ENCODE measurements around the gene GFRA3.

Gene GFRA3

GRCh38 chr5:138246334-138246733 is 28.1 kb downstream of the GFRA3 start:
- no peak for DNase-seq

DNA sequence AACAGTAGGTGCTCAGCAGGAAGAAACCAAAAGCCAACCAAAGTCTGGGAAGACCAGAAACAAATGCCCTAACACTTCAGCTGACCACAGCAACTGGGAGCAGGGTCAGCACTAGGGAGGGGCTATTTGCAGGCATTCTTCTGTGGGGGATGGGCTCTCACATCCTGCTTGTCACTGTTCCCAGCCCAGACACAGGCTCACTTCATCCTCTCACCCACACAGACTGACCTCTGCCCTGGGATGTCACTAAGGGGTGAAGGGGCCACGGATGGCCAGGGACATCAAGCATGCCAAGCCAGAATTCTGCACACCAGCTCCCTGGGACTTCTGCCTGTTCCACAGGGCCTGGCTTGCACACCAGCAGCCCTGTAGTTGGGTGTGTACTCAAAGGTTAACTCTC is 28.7 kb downstream of the GFRA3 start:
- DNase-seq: no peak

- DNase-seq: no peak
Measured at GRCh38 chr5:138243794-138244193, 30.6 kb downstream of the GFRA3 start.

DNA sequence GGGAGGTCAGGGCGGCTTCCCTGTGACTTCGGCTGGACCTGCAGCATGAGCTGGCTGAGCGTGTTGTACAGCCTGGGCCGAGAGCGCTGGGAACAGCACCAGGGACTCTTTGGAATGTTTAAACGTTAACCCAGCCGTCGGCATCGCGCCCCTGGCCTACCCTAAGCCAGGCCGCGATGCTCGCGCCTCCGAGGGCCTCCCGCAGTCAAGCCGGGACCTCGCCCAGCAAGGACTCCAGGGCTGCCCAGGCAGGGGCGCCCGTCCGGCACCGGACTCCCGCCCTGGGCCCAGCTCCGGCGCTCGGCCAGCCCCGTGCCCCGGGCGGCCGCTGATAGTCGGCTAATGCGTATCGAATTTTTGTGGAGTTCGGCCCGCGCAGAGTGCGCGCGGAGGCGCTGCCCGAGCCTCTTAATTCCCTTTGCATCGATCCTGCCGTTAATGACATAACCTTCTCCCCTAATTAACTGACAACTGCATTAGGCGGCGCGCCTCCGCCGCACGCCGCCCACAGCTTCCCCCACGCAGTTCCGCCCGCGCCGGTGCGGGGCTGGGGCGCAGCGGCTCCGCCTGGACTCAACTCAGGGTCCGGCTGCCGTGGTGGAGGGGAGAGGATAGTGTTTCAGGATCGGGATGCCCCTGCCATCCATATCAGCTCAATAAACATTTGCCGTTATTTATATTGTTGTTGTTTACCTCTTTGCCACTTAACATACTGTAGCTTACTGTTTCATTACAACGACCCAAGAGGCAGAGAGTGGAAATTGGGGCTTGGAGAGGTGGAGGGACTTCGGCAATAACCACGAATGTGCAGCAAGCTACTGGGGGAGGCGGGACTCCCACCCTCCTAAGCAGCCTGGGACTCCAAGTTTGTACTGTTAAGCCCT is 32.5 kb downstream of the GFRA3 start:
- DNase-seq: peak; percentile 8

- no peak for DNase-seq
Measured at GRCh38 chr5:138240650-138241385, 33.6 kb downstream of the GFRA3 start.

DNA sequence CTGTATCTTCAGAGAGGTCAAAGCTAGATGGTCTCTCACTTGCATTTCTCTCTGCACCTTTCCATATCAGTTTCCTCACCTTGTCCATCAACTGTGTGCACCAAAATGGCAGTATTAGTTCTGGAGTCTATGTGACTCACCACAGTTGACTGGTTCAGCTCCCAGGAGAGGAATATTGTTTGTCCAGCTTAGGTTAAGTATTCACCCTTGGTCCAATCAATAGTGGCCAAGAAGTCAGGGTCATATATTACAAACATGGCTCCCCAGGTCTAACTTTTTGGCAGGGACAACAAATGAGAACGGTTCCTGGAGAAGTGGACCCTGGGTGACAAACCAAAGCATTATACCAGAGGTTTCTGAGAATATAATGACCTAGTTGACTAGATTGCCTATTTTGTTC is 36.4 kb downstream of the GFRA3 start:
- no peak for DNase-seq

DNA sequence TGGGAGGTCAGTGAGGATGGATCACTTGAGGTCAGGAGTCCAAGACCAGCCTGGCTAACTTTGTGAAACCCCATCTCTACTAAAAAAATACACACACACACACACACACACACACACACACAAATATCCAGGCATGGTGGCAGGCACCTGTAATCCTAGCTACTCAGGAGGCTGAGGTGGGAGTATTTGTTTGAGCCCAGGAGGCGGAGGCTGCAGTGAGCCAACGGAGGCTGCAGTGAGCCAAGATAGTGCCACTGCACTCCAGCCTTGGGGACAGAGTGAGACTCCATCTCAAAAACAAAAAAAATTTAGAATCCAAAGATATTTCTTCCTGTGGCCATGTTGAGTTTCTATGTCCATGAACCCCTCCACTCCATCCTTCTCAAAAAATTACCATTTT is 39.8 kb downstream of the GFRA3 start:
- no peak for DNase-seq

DNA sequence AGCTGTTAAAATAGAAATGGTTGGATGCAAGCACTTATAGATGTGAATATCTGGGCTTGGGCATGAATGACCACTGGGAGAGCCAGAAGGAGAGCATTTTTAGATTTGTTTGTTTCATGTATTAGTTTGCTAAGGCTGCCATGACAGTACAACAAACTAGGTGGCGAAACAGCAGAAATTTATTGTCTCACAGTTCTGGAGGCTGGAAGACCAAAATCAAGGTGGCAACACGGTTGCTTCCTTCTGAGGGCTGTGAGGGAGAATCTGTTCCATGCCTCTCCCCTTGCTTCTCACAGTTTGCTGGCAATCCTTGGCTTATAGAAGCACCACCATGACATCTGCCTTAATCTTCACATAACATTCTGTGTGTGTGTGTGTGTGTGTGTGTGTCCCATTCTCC is 41.1 kb downstream of the GFRA3 start:
- DNase-seq: no peak

- DNase-seq: peak; percentile 41
Measured at GRCh38 chr5:138230981-138231589, 43.3 kb downstream of the GFRA3 start.

DNA sequence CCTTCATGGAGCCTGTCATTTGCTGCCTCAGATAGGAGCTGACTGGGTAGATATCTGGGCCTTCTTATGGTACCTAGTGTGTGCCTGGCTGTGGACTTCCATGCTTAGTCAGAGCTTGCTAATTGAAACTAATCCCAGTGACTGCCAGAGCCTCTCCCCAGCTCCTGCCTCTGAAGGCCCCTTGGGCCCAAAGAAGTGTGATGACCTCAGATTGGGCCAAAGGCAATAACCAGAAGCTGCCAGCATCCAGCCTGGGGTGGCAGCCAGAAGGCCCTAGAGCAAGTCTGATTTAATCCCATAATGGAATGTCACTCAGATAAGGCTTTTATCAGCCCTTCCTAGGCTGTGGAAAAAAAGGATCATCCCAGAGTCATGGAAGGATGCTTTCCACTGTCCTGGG is 44.2 kb downstream of the GFRA3 start:
- DNase-seq: peak; percentile 22

DNA sequence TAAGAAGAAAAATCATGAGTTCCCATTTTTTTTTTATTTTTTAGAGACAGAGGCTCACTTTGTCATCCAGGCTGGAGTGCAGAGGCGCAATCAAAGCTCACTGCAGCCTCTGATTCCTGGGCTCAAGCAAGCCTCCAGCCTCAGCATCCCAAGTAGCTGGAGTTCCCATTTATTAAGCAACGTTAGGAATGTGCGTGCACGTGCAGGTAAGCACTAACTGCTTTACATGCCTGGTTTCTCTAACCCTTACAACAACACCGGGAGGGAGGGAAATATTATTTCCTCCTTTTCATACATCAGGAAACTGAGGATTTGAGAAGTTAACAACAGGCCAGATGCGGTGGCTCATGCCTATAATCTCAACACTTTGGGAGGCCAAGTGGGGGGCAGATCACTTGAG is 45.0 kb downstream of the GFRA3 start:
- DNase-seq: no peak

DNA sequence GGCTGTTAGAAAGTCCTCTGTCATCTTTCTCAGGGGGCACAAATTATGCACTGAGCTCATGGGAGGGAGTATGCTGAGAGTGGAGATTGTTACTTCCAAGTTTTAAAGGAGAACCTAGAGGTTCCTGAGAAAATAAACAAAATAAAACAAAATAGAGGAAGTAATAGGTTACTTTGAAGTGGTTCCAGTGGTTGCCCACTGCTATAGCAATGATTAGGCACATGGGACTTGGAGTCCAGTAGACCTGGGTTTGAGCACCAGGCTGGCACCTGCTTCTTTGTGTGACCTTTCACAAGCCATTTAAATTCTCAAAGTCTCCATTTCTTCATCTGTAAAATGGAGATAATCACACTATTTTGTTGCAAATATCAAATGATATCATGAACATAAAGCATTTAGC is 47.5 kb downstream of the GFRA3 start:
- DNase-seq: no peak

DNA sequence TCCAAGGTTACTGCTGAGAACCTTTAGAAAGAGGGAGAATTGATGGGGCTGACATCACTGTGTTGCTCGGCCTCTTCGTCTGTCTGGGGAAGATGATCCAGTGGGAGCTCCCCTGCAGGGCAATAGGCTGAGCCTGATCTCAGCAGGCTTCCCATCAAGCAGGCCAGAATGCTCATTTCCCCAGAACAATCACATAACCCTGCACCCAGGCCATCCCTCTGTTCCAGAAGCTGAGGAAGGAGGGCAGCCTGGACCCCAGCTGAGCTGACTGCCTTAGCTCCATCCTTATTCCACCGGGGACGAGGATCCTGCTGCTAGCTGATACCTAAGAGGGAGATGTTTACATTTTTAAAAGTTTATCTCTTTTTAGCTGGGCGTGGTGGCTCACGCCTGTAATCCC is 49.7 kb downstream of the GFRA3 start:
- no peak for DNase-seq

DNA sequence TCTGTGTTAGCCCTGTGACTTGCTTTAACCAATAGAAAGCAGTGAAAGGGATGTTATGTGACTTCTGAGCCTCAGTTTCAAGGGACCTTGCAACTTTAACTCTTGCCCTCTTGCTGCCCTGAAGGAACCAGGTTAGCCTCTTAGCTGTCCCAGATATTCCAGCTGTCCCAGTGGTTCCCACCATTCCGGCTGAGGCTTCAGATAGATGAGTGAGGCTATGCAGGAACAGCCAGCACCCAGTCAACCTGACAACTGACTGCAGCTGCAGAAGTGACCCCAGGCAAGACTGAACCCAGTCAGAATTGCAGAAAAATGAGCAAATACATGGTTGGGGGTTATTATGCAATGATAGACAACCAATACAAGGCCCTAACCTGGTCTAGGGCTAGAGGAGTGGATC is 50.9 kb downstream of the GFRA3 start:
- DNase-seq: no peak

DNA sequence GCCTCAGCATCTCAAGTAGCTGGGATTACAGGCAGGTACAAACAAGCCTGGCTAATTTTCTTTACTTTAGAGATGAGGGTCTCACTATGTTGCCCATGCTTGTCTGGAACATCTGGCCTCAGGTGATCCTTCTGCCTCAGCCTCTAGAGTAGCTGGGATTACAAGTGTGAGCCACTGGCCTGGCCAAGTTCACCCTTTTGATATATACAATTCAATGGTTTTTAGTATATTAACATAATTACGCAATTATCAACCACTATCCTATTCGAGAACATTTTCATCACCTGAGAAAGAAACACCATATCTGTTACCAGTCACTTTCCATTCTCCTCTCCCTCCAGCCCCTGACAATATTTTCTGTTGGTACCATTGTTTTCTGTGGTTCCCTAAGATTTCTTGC is 57.6 kb downstream of the GFRA3 start:
- no peak for DNase-seq

- DNase-seq: peak; percentile 99
Measured at GRCh38 chr5:138213161-138214029, 61.0 kb downstream of the GFRA3 start, which contains the start of gene CDC23. Gene CDC23 (minus strand): TSS chr5:138213323. CDS start chr5:138213312, 11 bp downstream.

DNA sequence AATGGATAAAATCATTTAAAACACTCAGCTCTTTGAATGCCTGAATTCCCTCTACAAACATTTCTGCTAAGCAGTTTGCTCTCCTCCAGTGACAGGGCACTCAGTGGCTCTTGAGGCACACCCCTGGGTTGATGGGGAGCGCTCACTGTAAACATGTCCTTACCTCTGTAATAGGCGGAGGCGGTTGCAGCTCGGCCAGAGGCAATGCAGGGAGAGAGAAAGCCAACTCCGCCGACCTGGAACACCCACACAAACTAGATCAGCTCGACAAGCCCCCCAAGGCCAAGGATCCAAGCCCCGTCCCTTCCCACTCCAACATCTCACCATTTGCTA is 61.6 kb downstream of the GFRA3 start:
- peak; percentile 1 for DNase-seq

DNA sequence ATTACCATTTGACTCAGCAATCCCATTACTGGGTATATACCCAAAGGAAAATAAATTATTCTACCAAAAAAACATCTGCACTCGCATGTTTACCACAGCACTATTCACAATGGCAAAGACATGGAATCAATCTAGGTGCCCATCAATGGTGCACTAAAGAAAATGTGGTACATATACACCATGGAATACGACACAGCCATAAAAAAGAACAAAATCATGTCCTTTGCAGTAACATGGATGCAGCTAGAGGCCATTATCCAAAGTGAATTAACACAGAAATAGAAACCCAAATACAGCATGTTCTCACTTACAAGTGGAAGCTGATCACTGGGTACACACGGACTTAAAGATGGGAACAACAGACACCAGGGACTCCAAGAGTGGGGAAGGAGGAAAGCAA is 63.4 kb downstream of the GFRA3 start:
- DNase-seq: no peak

Measured in fibroblast of skin of right quadriceps (primary cell).